SKM-1 (cell line): ENCODE data around the gene APBA2.

Experiments
- DNase-seq: peaks from one replicate; lab custom pipeline; 2025; ENCODE audit not compliant: unreplicated experiment; lab: John Stamatoyannopoulos, UW

Gene APBA2

DNA sequence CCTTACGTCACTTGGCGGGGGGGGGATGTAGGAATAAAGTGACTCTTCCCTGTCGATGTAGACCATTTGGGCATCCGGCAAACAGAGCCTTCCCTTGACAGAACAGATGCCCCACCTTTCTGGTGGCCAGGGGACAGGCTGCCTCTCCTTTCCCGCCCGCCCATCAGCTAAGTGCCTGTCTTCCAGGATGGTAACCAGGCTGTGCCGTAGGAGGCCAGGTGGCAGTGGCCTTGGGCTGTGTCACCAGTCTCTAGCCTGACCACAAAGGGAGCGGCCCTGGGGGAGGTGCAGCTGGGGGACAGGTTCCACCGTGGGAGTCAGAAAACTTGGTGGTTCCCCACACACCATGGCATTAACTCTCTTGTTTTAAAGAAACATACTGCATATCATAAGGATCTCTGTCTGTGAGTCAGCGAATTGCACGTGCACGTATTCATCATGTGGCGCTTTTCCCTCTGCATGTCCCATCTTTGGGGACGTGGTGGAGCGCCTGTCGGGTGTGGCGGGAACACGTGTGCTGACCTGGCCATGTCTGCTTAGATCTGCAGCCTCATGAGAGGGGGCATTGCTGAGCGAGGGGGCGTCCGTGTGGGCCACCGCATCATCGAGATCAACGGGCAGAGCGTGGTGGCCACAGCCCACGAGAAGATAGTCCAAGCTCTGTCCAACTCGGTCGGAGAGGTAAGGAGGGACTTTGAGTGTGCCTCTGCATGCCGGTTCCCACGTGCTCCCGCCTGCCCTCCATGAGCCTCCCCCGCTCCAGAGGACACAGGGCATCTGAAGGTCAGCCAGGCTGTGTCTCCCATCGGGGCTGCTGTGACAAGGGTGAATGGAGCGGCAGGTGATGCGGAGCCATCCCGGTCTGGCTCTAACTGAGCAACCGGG is 227.8 kb downstream of the APBA2 start:
- DNase-seq: no peak

DNA sequence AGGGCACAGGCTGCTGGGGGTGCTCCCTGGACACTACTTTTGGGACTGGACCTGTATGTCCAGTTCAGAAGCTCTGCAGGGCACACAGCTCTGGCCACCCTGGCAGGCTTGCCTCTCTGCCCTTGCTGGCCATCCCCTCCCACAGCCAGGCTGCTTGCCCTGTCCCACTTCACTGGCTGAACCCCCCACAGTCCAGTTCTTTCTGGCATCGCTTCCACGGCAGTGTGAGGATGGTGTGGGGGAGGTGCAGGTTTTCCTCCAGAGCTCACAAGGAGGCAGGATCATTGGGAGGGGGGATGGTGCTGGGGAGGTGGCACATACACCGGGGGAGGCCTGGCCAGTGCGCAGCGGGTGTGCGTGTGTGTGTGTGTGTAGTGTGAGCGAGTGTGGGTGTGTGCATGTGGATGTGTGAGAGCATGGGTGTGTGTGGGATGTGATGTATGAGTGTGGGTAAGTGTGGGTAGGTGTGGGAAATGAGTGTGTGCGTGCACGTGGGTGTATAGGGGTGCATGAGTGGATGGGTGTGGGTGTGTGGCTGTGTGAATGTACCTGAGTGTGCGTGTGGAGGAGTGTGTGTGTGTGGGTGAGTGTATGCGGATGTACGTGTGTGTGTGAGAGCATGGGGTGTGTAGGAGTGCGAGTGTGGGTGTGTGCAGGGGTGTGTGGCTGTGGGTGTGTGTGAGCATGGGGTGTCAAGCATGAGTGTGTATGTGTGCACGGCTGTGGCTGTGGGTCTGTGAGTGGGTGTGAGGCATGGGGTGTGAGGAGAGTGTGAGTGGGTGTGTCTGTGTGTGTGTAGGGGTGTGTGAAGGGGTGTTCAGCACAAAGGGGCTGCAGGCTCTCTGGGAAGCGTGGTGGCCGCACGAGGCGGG is 228.7 kb downstream of the APBA2 start:
- DNase-seq: no peak

DNA sequence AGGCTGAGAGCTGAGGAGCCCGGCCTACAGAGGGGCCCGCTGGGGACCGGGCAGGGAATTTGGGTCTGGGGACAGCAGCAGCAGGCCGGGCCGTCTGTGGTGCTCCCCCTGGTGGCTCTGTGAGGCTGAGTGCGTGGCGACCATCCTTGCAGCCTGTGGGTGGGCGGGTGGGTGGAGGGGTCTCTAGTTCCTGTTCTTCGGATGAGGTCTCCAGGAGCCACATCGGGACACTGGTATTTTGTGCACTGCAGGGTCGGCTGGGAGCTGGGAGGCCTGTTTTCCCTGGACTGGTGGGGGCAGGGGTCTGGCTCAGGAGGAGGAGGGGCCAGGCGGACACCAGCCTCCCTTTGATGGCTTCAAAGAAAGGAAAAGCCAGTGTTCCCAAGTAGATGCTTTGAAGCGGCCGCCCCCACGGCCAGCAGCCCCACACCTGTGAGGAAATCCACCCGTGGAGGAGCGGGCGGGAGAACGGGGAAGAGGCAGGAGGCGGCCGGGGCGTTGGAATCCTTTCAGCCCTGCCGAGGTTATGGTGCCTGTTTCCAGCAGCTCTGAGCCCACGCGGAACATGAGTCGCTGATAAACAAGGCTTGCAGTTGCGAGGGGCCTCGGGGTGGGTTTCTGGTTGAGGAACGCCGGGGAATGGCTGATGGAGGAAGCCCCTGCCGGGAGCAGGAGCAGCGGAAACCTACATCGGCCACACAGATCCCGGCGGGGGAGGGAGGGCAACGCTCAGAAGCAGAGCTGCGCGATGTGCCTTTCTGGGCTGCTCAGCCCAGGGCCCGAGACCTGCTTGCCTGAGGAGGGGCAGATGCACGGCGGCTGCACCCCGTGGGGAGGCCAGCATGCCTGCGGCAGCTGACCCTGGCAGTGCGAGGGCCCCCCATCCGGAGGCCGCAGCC is 229.6 kb downstream of the APBA2 start:
- no peak for DNase-seq

DNA sequence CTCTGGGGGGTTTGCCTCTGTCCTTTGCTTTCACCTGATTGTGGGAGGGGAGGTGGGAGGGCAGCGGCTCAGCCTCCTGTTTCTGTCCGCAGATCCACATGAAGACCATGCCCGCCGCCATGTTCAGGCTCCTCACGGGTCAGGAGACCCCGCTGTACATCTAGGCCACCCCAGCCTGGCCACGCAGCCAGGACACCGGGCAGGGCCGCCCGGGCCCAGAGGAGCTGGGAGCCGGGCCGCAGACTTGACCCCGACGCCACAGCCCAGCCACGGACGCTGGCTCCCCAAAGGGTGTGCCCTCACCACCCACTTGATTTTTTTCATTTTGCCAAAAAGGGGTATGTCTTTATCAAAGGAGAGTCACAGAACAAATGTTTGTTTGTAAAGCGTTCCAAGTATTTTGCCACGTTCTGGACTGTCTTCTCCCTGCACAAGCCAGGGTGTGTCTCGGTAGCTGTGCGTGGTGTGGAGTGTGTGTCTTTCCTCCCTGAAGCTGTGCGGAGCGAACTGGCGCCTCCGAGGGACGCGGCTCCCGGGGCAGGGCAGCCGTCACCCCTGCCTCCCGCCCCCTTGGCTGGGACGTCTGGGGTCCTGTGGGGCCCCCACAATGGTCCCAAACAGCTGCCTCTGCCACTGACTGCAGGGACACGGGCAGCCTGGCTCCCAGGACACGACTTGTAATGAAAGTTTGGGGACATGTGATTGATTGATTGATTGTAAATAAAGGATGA is 231.4 kb downstream of the APBA2 start:
- DNase-seq: no peak

DNA sequence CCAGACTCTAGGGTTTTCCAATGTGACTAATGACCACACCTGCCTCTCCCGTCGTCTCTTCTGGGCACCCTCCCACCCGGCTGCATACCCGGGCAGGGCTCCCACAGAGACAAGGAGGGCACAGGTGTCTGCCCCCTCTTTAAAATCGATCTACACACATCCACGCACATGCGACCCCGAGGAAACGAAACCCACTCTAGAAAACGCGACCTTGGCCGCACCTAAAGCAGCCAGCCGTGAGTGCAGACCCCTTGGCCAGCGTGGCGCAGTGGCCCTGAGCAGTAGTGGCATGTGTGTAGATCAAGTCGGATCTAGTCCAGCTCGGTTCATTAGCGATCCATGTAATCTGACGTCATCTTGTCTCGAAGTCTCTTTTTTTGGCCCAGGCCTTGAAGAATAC is 232.0 kb downstream of the APBA2 start:
- no peak for DNase-seq

DNA sequence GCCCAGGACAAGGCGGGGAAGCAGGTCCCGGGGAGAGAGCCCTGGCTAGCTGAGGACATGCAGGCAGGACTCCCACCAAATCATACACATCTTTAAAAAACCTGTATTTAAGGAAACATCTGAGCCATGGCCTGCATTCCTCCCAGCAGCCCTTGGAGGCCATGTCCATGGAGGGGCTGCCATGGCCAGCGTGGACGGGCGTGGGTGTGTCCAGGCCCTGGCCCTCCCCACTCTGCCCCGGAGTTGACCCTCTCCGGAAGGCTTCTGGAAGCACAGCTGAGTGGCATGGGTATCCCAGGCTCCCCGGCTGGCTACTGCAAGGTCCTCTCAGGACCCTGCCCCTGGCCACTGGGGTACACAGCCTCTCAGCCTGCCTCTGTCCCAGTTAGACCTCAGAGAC is 234.1 kb downstream of the APBA2 start:
- DNase-seq: no peak

DNA sequence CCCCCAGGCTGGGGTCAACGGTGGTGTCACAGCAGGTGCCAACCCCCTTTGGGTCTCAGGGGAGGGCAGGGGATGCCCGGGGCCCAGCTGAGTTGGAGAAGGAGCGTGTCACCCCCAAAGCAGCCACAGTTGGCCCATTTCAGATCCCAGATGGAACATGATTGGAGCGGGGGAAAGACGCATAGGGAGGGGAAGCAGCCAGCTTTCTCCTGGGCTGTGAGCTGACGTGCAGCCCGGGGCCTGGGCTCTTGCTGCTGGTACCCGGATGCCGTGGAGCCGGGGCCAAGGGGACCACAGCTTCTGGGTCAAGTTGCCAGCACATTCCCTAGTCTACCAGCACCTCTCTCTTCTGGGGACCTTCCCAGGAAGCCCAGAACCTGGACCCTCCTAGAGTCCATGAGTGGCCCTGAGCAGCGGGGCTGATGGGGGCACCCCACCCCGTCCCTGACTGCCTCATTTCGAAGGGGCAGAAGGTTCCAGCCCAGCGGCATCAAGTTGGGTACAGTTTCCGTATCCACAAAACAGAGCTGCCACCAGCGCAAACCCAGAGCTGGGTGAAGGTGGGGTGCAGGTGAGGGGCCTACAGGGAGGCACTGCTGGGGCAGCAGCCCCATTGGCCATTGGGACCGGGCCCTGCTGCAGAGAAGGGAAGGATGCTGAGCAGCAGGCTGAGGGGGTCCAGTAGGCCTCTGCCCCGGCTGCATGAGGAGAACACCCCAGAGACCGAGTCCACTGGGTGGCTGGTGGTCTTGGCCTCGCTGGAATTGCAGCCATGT is 235.0 kb downstream of the APBA2 start:
- DNase-seq: no peak

DNA sequence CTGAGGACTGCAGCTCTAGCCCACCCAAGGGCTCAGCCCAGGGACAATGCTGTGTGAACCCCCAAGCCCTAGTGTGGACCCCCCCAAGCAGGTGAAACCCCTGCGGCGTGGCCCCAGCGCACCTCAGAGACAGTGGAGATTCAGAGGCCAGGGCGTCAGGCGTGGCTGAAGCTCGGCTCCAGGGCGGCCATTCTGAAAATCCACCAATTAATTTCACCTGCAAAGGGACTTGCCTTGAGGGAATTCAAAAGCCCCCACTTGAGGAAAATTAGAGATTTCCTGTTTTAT is 235.5 kb downstream of the APBA2 start:
- no peak for DNase-seq

DNA sequence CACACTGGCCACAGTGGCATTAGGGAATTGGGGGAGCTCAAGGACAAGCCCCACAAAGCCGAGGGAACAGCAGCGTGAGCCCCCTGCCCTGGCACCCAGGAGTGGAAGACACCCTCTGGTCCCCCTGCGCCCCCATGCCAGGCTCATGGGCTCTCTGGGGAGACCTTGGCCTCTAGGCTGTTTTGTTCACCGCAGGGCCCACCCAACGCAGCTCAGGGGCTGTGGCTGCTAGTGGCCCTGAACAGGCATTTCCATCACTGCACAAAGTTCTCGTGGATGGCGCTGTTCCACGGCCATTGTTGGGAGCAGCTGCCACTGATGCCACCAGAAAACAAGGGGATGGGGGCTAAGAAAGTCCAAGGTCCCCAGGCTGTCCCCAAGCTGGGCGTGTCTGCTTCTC is 236.1 kb downstream of the APBA2 start:
- DNase-seq: no peak

DNA sequence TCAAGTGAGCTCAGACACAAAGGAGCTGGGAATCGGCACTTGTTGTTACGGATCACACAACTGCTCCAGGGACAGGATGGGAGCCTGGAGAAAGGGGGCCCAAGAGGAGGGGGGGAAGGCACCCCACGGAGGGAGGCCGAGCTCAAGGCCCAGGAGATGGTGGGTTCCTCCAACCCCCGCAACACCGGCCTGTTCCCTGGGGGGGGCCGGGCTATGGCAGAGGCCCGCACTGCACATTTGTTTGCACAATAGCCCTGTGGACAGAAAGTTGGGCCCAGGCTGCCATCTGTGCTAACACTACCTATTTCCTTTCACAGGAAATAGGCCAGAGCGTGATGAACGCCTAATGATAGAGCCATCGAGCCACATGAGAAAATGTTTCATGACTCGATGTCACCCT is 236.7 kb downstream of the APBA2 start:
- no peak for DNase-seq

DNA sequence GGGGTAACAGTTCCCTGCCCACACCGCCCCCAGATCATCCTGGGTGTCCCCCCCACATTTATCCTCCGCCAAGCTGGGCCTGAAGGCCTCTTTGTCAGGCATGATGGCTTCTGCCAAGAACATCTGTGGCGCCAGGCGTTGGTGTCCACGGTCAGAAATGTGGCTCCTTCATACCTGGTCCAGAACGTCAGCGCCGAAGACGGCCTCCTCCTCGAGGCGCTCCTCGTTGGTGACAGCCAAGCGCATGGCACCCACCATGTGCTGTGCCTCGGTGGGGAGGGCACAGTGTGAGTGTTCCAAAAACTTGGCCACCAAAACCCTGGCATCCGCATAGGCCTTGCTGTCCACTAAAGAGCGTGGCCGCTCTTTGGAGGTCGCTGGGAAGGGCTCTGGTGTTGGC is 237.4 kb downstream of the APBA2 start:
- no peak for DNase-seq

DNA sequence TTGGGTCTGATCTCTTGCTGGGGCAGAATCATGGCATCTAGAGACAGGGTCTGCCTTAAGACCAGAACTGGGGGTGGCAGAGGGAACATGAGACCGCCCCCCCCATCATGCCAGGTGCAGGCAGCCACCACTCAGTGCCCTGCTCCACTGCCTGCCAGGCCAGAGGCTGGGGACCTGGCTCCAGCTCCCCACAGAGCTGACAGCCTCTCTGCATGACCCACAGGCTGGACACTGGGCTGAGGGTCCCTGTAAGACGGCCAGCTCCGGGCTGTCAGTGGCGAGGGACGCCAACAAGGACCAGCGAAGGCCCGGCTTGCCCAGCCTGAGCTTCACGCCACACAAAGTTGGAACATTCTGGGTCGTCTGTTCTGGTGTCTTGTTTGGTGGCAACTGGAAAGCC is 238.2 kb downstream of the APBA2 start:
- DNase-seq: no peak

DNA sequence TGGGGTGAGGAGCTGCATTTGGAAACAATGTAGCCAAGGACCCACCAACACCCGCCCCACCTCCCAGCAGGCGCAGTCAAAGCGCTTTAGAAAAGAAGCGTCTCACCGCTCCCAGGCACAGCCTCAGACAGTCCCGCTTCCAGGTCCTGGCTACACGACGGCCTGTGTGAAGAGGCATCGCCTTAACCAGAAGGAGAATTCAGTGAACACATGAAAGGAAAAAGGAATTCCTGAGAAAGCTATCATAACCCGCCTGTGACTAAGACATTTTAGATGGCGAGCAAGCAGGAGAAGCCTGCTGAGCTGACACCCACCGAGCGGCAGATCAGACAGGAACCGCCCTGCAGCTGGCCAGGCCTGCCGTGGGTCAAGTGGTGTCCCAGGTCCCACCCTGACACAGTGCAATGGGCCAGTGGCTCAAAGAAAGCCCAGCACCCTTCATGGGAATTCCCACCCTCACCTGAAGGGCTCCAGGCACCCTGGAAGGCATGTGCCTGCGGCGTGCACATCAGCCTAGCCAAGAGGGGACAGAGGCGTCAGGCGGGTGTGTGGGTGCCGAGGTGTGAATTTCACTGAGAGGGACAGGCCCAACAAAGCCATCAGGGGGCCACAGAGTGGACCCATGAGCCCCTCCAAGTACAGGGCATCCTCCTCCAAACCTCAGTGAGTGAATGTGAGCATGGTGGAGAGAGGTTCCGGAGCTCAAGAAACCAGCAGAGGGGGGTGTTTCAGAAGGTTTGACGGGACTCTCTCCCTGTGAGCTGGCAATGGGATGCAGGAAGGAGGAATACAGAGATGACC is 239.0 kb downstream of the APBA2 start:
- no peak for DNase-seq

DNA sequence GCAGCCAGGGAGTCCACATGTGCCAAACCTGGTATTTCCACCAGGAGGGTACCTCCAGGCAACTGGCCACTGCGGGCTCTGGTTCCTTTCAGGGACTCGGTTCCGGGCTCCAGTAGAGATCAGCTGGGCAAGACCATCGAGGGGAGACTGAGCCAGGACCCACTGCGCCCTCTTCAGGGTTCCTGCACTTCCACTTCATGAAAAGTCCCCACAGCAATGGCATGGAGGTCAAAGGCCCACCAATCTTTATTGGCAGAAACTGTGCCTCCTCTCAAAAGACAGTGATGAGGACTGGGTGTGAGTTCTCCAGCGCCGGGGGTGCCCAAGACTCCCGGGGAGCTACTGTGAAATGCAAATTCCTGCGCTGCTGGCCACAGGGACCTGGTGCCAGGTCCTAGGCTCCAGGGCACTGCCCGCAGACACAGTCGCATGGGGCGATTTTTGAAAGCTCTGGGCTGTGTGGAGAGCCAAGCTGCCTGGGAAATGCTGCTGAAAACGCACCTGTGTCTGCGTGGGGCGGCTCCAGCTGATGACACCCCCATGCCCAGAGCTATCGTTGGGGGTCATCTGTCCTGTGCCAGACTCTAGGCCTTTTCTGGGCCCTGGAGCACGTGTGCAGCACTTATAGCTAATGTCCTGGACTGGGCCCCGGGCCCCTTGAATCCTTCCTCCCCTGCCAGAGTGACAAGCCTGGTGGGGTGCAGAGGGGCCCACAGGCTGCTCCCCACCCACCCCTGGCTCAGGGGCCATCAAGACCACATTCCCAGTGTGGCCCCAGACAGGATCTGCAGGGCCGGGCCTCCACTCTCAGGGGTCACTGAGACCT is 239.8 kb downstream of the APBA2 start:
- DNase-seq: no peak

DNA sequence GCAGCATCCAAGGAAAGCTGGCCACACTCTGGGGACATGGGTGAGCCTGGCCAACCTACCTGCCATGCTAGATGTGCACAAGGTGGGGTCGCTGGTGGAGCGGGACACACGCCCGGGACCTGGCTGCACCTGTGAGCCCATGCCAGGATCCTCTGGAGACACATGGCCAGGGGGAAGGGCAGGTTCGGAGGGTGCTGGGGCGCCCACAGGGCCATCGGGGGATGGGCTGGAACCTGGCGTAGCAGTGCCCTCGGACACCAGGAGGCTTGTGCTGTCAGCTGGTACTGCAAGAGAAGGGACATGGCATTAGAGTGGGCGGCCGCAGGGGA is 240.4 kb downstream of the APBA2 start:
- no peak for DNase-seq

DNA sequence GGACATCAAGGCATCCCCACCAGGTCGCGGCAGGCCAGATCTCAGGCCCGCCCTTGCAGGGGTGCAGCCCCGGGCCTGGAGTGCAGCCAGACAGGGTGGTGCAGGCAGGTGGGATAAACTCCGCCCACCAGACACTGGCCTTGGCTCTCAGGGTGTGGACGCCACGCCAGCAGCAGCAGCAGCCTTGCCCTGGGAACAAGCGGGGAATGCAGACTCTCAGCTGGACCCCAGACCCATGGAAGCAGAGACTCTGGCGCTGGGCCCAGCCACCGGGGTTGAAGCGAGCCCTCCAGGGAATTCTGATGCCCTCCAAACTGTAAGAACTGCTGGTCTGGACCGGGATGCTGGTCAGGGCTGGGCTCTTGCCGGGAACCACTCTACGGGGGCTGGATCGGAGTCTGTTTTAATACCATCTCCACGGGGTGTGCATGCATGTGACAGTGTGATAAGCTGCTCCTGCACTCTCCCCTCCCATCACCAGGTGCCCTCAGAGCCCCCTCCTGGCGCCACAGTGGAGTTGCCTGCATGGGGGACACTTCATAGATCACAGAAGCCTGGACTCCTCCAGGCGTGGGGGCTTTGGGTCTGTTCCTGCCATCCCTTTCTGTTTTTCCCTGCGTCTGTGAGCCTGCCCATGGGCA is 241.2 kb downstream of the APBA2 start:
- no peak for DNase-seq

DNA sequence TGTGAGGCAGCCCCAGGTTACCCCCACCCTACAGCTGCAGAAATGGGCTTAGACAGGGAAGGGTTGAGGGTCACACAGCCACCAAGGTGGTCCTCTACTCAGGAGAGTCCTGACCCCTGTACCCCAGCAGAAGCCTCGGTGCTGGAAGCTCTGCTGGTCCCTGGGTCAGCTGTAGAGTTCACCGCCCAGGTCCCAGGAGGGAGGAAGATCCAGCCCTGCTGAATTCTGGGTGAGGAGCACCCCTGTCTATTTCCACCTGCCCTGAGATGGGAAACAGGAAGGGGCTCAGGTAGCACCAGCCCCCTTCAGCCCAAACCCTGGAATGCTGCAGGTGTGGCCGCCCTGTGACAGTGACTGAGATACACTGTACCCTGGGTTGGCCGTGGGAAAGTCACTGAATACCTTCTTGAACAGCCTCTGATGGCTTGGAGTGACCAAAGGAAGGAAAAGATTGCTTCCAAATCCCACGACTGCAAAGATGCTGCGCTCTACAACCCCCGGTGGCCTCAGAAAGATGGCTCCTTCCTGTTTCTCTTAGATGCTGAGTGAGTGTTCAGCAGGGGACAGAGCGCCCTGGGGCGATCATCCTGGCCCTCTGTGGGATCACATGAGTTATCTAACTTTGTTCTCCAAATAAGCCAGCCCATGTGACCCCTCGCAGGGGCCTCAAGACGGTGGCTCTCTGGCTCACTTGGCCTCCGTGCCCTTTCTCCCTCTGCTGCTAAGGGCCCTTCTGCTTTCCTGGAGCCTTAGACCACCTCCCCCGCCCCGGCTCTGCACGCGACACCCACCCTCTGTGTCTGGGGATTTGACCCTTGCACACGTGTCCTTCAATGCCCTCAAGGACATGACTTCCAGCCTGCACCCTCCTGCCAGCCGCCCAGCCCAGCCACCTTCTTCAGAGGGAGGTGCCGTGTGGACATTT is 242.0 kb downstream of the APBA2 start:
- no peak for DNase-seq
